Breast epithelium (tissue), 4 donors: ENCODE data around the gene SUPT20HL1. TPM values are rescaled to one million over a fixed set of nuclear protein-coding genes. Genes with fewer than 3 reads are reported as not detected.

Source experiments
- DNase-seq, 2 donors: peaks; one replicate each; pipeline ENCODE4 v3.0.0-alpha.2; 2019; ENCODE audit warnings: low spot score in 2 of 2
- H3K27ac ChIP-seq, 2 donors: fragments of 200-600 bp; sonication (generic) in 1 of 2; one replicate each; pipeline ENCODE4 v1.5.1; 2016 to 2019; ENCODE audit warnings: mild to moderate bottlenecking in 1 of 2
- H3K27me3 ChIP-seq, 2 donors: fragments of 200-600 bp; sonication (generic) in 1 of 2; one replicate each; pipeline versions ENCODE4 v1.5.1 to v1.6.0; 2017 to 2019; ENCODE audit warnings: control low read depth in 1 of 2, mild to moderate bottlenecking in 1 of 2
- H3K36me3 ChIP-seq: fragments of 200-600 bp; one replicate; pipeline ENCODE4 v1.5.1; 2019
- H3K4me1 ChIP-seq, 2 donors: fragments of 200-600 bp; sonication (generic); one replicate each; pipeline ENCODE4 v1.5.1; 2016 to 2019; ENCODE audit warnings: control low read depth in 1 of 2
- H3K4me3 ChIP-seq, 3 donors: fragments of 200-600 bp; sonication (generic); 1 replicate in 2 of 3; 2 replicates in 1 of 3; pipeline ENCODE4 v1.5.1; 2016 to 2019; ENCODE audit warnings: mild to moderate bottlenecking in 3 of 3, moderate library complexity in 2 of 3
- H3K9me3 ChIP-seq, 2 donors: fragments of 200-600 bp; sonication (generic) in 1 of 2; one replicate each; pipeline ENCODE4 v1.5.1; 2016 to 2019; ENCODE audit warnings: control low read depth in 1 of 2
- POLR2A ChIP-seq: fragments of 450-650 bp; IDR thresholded peaks from one replicate; pipeline ENCODE4 v1.6.1; 2016; ENCODE audit warnings: antibody characterized with exemption, mild to moderate bottlenecking, moderate library complexity
- POLR2AphosphoS5 ChIP-seq, 3 donors: sonication (generic); formaldehyde crosslinking; IDR thresholded peaks; one replicate each; pipeline ENCODE4 v1.6.1; 2017; ENCODE audit warnings: antibody characterized with exemption in 3 of 3
- intact Hi-C: fragments of 100-400 bp; cut with DNase I; formaldehyde crosslinking; loops from one replicate; pipeline ENCODE4 v1.15.1; 2023; ENCODE audit warnings: low total_unique reads
- total RNA-seq, 3 donors: library from RNA; depleted of rRNA; stranded (reverse); fragments of >200 nt; gene quantifications; one replicate each; pipeline ENCODE4 v1.1.0, GENCODE V29; 2016
- TF ChIP-seq, protein P1 (sequence below), 3 donors: fragments of 450-650 bp; IDR thresholded peaks; one replicate each; pipeline ENCODE4 v1.5.1; 2016 to 2017; ENCODE audit warnings: antibody characterized with exemption in 3 of 3, mild to moderate bottlenecking in 3 of 3, moderate library complexity in 3 of 3

Gene SUPT20HL1
- total RNA-seq, 3 donors from 2014 or later: not detected

DNA sequence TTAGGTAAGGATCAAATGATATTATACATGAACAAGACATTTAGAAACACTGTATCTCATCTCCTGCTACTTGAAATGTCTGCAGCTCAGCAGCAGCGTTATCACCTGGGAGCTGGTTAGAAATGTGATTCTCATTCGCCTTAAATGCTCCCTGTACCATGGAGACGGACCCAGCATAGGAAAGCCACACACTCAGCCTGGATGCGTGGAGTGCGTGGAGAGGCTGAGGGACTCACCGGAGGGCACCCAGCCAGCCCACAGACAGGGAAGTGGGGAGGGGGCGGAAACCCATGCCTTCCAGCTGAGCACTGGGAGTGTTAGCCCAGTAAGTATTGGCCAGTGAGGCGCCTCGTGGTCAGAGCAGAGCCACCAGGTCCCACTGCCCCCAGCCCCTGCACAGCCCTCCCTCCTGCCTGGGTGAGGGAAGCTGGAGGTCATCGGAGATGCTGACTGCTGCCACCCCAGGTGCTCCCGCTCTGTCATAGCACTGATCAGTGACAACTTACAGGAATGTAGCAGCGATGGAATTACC lies 15.2 kb downstream of the SUPT20HL1 start:
- Histone ChIP-seq H3K27me3 (peaks cover 0 to 39% of the 10 kb centered on the region in 2 donors), H3K9me3 (no peaks in the 10 kb centered on the region), H3K27ac (no peak overlapping the region), H3K4me3 (no peak overlapping the region), H3K36me3 (no peaks in the 10 kb centered on the region), H3K4me1 (no peaks in the 10 kb centered on the region)
- TF ChIP-seq POLR2A (no peak), POLR2AphosphoS5 (IDR thresholded peaks at IDR 0.05) (no peak)
- TF ChIP-seq, protein P1, sequence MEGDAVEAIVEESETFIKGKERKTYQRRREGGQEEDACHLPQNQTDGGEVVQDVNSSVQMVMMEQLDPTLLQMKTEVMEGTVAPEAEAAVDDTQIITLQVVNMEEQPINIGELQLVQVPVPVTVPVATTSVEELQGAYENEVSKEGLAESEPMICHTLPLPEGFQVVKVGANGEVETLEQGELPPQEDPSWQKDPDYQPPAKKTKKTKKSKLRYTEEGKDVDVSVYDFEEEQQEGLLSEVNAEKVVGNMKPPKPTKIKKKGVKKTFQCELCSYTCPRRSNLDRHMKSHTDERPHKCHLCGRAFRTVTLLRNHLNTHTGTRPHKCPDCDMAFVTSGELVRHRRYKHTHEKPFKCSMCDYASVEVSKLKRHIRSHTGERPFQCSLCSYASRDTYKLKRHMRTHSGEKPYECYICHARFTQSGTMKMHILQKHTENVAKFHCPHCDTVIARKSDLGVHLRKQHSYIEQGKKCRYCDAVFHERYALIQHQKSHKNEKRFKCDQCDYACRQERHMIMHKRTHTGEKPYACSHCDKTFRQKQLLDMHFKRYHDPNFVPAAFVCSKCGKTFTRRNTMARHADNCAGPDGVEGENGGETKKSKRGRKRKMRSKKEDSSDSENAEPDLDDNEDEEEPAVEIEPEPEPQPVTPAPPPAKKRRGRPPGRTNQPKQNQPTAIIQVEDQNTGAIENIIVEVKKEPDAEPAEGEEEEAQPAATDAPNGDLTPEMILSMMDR (IDR thresholded peaks at IDR 0.05): no peak
- intact Hi-C loops: no loop called here
- no peak for DNase-seq

DNA sequence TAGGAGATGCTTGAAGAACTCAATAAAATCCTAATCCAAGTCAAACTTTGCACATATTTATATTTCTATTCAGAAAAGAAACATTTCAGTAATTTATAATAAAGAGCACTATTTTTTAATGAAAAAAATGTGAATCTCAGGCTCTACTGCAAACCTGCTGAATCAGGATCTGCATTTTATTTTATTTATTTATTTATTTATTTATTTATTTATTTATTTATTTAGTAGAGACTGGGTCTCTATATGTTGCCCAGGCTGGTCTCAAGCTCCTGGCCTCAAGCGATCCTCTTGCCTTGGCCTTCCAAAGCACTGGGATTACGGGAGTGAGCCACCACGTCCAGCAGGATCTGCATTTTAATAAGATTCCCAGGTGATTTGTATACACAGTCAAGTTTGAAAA lies 16.0 kb downstream of the SUPT20HL1 start:
- intact Hi-C loops: no loop called here

DNA sequence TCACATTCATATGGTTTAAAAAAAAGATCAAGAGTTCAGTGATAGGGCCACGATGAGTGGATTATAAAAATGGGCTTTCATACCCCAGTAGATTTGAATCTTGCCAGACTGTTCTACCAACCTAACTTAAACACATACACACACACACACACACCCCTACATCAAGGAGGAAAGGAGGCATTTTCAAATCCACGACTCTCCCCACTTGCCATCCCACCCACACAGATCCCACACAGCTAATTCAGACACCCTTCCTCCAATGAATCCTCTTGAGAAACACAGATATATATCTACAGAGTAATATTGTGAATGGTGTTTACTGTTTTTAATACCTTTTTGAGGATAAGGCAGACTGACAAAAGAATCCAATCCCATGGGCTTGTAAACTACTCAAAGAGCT lies 16.8 kb downstream of the SUPT20HL1 start:
- Histone ChIP-seq H3K4me1 (no peaks in the 10 kb centered on the region), H3K36me3 (no peaks in the 10 kb centered on the region), H3K4me3 (no peak overlapping the region), H3K27me3 (peaks cover 0 to 31% of the 10 kb centered on the region in 2 donors), H3K27ac (no peak overlapping the region), H3K9me3 (no peaks in the 10 kb centered on the region)
- no peak for DNase-seq
- TF ChIP-seq POLR2AphosphoS5 (IDR thresholded peaks at IDR 0.05) (no peak), POLR2A (no peak)
- TF ChIP-seq, protein P1 (IDR thresholded peaks at IDR 0.05): no peak
- intact Hi-C loops: no loop called here

More for the DNA sequence above, 16.0 kb downstream of the SUPT20HL1 start:
- H3K27me3 ChIP-seq: peaks cover 0 to 39% of the 10 kb centered on the region in 2 donors
- TF ChIP-seq POLR2A: no peak
- TF ChIP-seq, protein P1 (IDR thresholded peaks at IDR 0.05): no peak
- TF ChIP-seq POLR2AphosphoS5 (IDR thresholded peaks at IDR 0.05): no peak
- H3K36me3 ChIP-seq: no peaks in the 10 kb centered on the region
- no peak for DNase-seq
- H3K4me1 ChIP-seq: no peaks in the 10 kb centered on the region
- no peaks in the 10 kb centered on the region for H3K9me3 ChIP-seq
- no peak overlapping the region for H3K27ac ChIP-seq
- no peak overlapping the region for H3K4me3 ChIP-seq

DNA sequence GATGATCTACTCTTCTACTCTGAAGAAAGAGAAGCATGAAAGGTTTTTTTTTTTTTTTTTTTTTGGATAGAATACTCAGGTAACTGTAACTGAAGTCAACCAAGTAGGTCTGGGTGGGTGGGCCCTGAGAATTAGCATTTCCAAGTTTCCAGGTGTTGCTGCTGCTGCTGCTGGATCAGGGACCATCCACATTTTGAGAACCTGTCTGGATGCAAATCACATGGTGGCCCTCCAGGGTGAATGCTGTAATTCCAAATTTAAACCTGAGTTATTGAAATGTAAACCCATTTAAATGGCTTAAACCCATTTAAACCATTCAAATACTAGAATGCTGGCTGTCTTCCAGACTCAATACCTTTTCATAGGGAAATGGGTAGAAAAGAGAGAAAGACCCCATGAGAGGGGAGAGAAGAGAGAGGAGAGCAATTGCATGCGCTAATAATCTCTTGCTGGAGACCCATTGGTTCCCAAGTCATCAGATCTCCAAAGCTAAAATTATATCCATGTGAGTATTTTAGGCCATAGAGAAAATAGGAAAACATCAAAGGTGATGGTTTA lies 17.6 kb downstream of the SUPT20HL1 start:
- Histone ChIP-seq H3K27me3 (peaks cover 0 to 27% of the 10 kb centered on the region in 2 donors), H3K4me1 (no peaks in the 10 kb centered on the region), H3K4me3 (no peak overlapping the region), H3K36me3 (no peaks in the 10 kb centered on the region), H3K27ac (no peak overlapping the region), H3K9me3 (no peaks in the 10 kb centered on the region)
- DNase-seq: no peak
- intact Hi-C loops: no loop called here
- TF ChIP-seq, protein P1 (IDR thresholded peaks at IDR 0.05): no peak
- TF ChIP-seq POLR2AphosphoS5 (IDR thresholded peaks at IDR 0.05) (no peak), POLR2A (no peak)

DNA sequence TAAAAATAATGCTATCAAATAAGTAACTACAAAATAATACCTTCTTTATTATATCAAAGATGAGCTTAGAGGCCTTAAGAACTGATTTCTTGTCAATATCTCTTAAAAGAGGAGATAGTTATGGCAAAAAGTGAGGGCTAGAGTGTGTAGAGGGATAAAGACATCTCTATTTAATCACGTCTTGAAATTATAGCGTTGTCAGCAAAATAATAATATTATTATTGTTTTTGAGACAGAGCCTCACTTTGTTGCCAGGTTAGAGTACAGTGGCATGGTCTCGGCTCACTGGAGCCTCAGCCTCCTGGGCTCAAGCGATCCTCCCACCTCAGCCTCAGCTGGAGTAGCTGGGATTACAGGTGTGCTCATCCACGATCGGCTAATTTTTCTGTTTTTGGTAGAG lies 18.3 kb downstream of the SUPT20HL1 start:
- Histone ChIP-seq H3K4me1 (no peaks in the 10 kb centered on the region), H3K4me3 (no peak overlapping the region), H3K9me3 (no peaks in the 10 kb centered on the region), H3K27me3 (peaks cover 0 to 22% of the 10 kb centered on the region in 2 donors), H3K36me3 (no peaks in the 10 kb centered on the region), H3K27ac (no peak overlapping the region)
- TF ChIP-seq, protein P1 (IDR thresholded peaks at IDR 0.05): no peak
- TF ChIP-seq POLR2A: no peak
- no peak for TF ChIP-seq POLR2AphosphoS5 (IDR thresholded peaks at IDR 0.05)
- no peak for DNase-seq
- intact Hi-C loops: no loop called here
